ENCODE measurements around the gene RETREG2.

GRCh38 chr2:219205165-219205538 is 27.1 kb downstream of the RETREG2 start:
- TF ChIP-seq TEAD4 (IDR thresholded peaks at IDR 0.05; ENCODE audit: low read depth, low read length) = no peak
- TF ChIP-seq TAF1 (IDR thresholded peaks at IDR 0.05; ENCODE audit: low read depth, low read length) = no peak
- TF ChIP-seq RBBP5 (IDR thresholded peaks at IDR 0.05; ENCODE audit: borderline replicate concordance, low read depth, low read length) = no peak
- no peak for TF ChIP-seq FOSL1 (IDR thresholded peaks at IDR 0.05; ENCODE audit: insufficient read depth, low read depth, low read length)
- TF ChIP-seq POLR2AphosphoS5 (IDR thresholded peaks at IDR 0.05; ENCODE audit: low read depth, low read length) = no peak
- TF ChIP-seq, protein P1, sequence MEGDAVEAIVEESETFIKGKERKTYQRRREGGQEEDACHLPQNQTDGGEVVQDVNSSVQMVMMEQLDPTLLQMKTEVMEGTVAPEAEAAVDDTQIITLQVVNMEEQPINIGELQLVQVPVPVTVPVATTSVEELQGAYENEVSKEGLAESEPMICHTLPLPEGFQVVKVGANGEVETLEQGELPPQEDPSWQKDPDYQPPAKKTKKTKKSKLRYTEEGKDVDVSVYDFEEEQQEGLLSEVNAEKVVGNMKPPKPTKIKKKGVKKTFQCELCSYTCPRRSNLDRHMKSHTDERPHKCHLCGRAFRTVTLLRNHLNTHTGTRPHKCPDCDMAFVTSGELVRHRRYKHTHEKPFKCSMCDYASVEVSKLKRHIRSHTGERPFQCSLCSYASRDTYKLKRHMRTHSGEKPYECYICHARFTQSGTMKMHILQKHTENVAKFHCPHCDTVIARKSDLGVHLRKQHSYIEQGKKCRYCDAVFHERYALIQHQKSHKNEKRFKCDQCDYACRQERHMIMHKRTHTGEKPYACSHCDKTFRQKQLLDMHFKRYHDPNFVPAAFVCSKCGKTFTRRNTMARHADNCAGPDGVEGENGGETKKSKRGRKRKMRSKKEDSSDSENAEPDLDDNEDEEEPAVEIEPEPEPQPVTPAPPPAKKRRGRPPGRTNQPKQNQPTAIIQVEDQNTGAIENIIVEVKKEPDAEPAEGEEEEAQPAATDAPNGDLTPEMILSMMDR (IDR thresholded peaks at IDR 0.05; ENCODE audit: control extremely low read depth in 1 of 3, insufficient read depth in 1 of 3, low read depth in 1 of 3, low read length in 3 of 3) = no peak

All from H1 (cell line).